ENCODE data around the gene TAF15. TPM values are rescaled to one million over a fixed set of nuclear protein-coding genes. Genes with fewer than 3 reads are reported as not detected.

Gene TAF15
- total RNA-seq, 4 donors from 2014 or later, result 25.2 to 39.5 (median 31.6) TPM

DNA sequence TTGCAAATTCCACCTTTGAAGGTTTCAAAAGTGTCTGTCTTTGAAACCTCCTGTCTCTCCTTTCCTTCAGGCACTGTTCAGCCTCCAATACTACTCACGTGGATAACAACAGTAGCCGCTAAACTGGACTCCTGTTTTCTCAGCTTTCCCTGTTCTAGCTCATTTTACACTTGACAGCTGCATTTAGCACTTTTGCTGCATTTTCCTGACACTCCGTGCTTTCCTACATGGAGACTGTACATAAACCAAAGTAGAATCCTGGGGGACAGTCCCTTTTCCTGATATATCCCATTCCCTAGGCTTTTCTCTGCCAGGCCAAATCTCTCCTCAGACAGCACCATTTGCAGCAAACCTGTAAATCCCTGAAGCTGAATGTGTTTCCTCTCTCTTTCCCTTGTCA, 67.2 kb downstream of the TAF15 start:
- DNase-seq (no peak), ATAC-seq (no peak)
- Histone ChIP-seq H3K27ac (no peak overlapping the region), H3K4me1 (no peaks in the 10 kb centered on the region), H3K4me3 (no peak overlapping the region), H3K36me3 (no peaks in the 10 kb centered on the region), H3K27me3 (no peaks in the 10 kb centered on the region), H3K9me3 (no peaks in the 10 kb centered on the region)
- intact Hi-C loops (cut with DNase I; ENCODE audit: low total_unique reads), result no loop called here
- in situ Hi-C loops (cut with MboI; ENCODE audit: low sequenced_read_pairs in 4 of 4), result no loop called here
- TF ChIP-seq, protein P1, sequence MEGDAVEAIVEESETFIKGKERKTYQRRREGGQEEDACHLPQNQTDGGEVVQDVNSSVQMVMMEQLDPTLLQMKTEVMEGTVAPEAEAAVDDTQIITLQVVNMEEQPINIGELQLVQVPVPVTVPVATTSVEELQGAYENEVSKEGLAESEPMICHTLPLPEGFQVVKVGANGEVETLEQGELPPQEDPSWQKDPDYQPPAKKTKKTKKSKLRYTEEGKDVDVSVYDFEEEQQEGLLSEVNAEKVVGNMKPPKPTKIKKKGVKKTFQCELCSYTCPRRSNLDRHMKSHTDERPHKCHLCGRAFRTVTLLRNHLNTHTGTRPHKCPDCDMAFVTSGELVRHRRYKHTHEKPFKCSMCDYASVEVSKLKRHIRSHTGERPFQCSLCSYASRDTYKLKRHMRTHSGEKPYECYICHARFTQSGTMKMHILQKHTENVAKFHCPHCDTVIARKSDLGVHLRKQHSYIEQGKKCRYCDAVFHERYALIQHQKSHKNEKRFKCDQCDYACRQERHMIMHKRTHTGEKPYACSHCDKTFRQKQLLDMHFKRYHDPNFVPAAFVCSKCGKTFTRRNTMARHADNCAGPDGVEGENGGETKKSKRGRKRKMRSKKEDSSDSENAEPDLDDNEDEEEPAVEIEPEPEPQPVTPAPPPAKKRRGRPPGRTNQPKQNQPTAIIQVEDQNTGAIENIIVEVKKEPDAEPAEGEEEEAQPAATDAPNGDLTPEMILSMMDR (IDR thresholded peaks at IDR 0.05 in 4 of 5, conservative IDR thresholded peaks at IDR 0.05 in 1 of 5), result no peak
- no peak for TF ChIP-seq POLR2A (IDR thresholded peaks at IDR 0.05)

DNA sequence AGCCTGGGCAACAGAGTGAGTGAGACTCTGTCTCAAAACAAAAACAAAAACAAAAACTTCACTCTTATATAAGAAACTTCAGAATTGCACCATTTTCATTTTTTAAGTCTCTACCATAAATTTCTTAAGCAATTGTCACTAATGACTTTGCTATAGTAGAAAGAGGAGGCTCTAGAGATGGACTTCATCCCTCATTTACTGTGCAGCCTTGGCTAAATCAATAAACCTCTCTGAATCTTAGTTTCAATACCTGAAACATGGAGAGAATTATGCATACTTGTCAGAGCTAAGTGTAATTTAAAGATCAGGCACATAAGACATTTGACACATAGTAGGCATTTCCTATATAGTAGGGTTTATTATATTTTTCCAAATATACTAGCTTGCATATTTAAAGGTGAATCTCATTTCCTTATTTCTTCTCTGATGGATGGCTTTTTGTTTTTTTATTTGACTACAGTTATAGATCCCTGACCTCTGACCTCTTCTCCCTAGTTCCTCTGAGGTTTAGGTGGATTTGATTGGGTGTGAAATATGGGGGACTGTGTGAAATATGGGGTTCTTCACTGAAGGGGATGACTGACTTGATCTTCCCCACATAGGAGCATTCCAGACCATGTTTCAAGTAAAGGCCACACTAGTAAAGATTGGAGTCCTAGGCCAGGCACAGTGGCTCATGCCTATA, 68.2 kb downstream of the TAF15 start:
- Histone ChIP-seq H3K36me3 (no peaks in the 10 kb centered on the region), H3K27me3 (no peaks in the 10 kb centered on the region), H3K4me1 (no peaks in the 10 kb centered on the region), H3K9me3 (no peaks in the 10 kb centered on the region), H3K27ac (no peak overlapping the region), H3K4me3 (no peak overlapping the region)
- DNase-seq (no peak), ATAC-seq (no peak)
- in situ Hi-C loops (cut with MboI; ENCODE audit: low sequenced_read_pairs in 4 of 4) (no loop called here), intact Hi-C loops (cut with DNase I; ENCODE audit: low total_unique reads) (no loop called here)
- TF ChIP-seq POLR2A (IDR thresholded peaks at IDR 0.05), result no peak
- TF ChIP-seq, protein P1 (IDR thresholded peaks at IDR 0.05 in 4 of 5, conservative IDR thresholded peaks at IDR 0.05 in 1 of 5), result no peak

DNA sequence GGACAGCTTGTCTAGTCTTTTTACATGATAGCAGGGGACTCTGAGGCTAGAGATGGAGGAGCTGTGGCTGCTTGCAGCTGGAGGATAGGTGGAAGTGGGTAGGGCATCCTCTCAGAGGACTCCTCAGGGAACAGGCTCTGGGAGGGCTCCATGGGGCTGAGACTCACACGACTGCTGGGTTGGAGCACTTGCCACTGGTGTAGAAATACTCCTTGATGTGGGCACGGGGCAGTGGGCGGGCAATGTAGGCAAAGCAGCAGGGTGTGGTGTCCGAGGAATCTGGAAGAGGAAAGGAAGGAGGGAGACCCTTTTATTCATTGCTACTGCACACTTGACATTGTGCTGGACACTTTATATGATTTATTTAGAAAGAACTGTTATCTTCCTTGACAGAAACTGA, 69.1 kb downstream of the TAF15 start:
- TF ChIP-seq POLR2A (IDR thresholded peaks at IDR 0.05), result no peak
- TF ChIP-seq, protein P1 (IDR thresholded peaks at IDR 0.05 in 4 of 5, conservative IDR thresholded peaks at IDR 0.05 in 1 of 5), result no peak
- H3K4me1 ChIP-seq, result no peaks in the 10 kb centered on the region
- ATAC-seq (no peak), DNase-seq (no peak)
- H3K4me3 ChIP-seq, result no peak overlapping the region
- H3K27ac ChIP-seq, result no peak overlapping the region
- H3K9me3 ChIP-seq, result no peaks in the 10 kb centered on the region
- no peaks in the 10 kb centered on the region for H3K27me3 ChIP-seq
- intact Hi-C loops (cut with DNase I; ENCODE audit: low total_unique reads), result no loop called here
- in situ Hi-C loops (cut with MboI; ENCODE audit: low sequenced_read_pairs in 4 of 4), result no loop called here
- H3K36me3 ChIP-seq, result no peaks in the 10 kb centered on the region

DNA sequence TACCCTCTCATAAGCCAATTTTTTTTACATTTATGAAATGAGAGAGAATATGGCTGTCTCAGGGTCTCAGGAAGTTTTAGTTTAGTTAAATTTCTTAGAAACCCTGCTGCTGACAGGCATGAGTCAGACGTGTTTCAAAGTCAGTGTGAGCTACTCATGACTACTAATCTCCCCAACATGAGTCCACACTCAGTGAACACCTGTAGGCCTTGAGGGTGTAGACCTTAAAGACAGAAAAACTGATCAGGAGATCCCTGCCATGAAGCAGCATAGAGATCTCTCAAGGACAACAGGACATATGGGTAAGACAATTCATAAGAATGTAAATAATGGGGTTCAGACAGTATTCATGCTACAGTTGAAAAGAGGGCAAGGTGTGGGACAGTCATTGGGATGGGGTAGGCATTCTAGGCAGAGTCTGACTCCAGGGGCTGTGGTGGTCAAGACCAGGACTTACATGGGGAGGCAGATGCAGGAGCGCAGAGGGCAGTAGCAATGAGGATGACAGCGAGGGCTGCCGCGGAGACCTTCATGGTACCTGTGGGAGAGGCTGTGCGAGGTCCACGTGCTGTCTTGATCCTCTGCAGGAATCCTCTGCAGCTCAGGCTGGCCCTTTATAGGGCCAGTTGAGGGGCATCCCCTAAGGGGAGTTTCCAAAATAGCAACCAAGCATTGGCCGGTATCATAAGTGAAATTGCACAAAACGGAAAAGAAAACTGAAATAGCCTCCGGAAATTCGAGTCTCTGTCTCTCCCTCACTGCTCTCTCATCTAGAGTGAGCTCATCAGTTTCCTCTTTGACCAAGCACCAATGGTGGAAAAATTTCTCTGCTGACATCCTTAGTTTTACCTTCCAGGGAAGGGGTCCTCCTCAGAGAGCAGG, 70.7 kb downstream of the TAF15 start, which contains the start of gene CCL5:
TSS of gene CCL5 (minus strand) at position 588 of the 882 bp plus-strand sequence.
- Histone ChIP-seq H3K36me3 (no peaks in the 10 kb centered on the region), H3K4me3 (no peak within 1 kb of the TSS), H3K27me3 (no peaks in the 10 kb centered on the region), H3K27ac (no peak within 1 kb of the TSS), H3K9me3 (no peaks in the 10 kb centered on the region), H3K4me1 (no peaks in the 10 kb centered on the region)
- TF ChIP-seq, protein P1 (IDR thresholded peaks at IDR 0.05 in 4 of 5, conservative IDR thresholded peaks at IDR 0.05 in 1 of 5), result no peak
- no peak for TF ChIP-seq POLR2A (IDR thresholded peaks at IDR 0.05)
- ATAC-seq (no peak), DNase-seq (no peak)
- in situ Hi-C loops (cut with MboI; ENCODE audit: low sequenced_read_pairs in 4 of 4) (no loop called here), intact Hi-C loops (cut with DNase I; ENCODE audit: low total_unique reads) (no loop called here)

All from gastrocnemius medialis (tissue), 4 donors.